Activated naive CD4-positive, alpha-beta T cell treated with anti-CD3 and anti-CD28 coated beads, Interleukin-2, amount 10 ng/mL, durations not matched to agents 7 days and 5 days (primary cell): Measurements from ENCODE around the gene KIF19.
A peak's percentile ranks its signal among the peaks of the same experiment; 100 is the strongest.

Source experiments
- CTCF ChIA-PET: fragments of 350-600 bp; sonication (Branson Sonifier 250); formaldehyde crosslinking; loops from one replicate; lab custom pipeline; 2021; ENCODE audit warnings: antibody characterized with exemption; lab: Charles Lee
- DNase-seq: peaks from one replicate; pipeline ENCODE4 v3.0.0-alpha.2; 2020
- H3K27ac Mint-ChIP-seq: one replicate; pipeline ENCODE4 v1.8.0; 2021; ENCODE audit warnings: mild to moderate bottlenecking, moderate library complexity, mixed read lengths
- H3K27me3 Mint-ChIP-seq: one replicate; pipeline ENCODE4 v1.8.0; 2021; ENCODE audit warnings: mild to moderate bottlenecking, mixed read lengths
- H3K36me3 Mint-ChIP-seq: one replicate; pipeline ENCODE4 v1.8.0; 2021; ENCODE audit warnings: mixed read lengths
- H3K4me1 Mint-ChIP-seq: one replicate; pipeline ENCODE4 v1.8.0; 2021; ENCODE audit warnings: mixed read lengths
- H3K4me3 Mint-ChIP-seq: one replicate; pipeline ENCODE4 v1.8.0; 2021; ENCODE audit warnings: mild to moderate bottlenecking, moderate library complexity, mixed read lengths
- H3K9me3 Mint-ChIP-seq: one replicate; pipeline ENCODE4 v1.8.0; 2021; ENCODE audit warnings: mixed read lengths

The KIF19 gene

GRCh38 chr17:74295625-74296547 lies 30.1 kb upstream of the KIF19 start:
- H3K4me1 Mint-ChIP-seq, result peaks cover 19% of the 10 kb centered on the region
- CTCF ChIA-PET, result interaction anchor here (0.7 to 7.2 kb wide), 12 partner anchors 9 to 90 kb away, joined by 3 to 72 read pairs (median 6); partner anchors contain the start of gene TTYH2

GRCh38 chr17:74296548-74296936 lies 29.5 kb upstream of the KIF19 start:
- no peaks in the 10 kb centered on the region for H3K36me3 Mint-ChIP-seq
- H3K9me3 Mint-ChIP-seq, result no peaks in the 10 kb centered on the region
- CTCF ChIA-PET, result interaction anchor here (1.3 to 7.2 kb wide), 10 partner anchors 8 to 91 kb away, joined by 3 to 72 read pairs (median 8); partner anchors contain the start of gene TTYH2
- peaks cover 23% of the 10 kb centered on the region for H3K4me1 Mint-ChIP-seq
- peak; percentile 71 for DNase-seq
- H3K4me3 Mint-ChIP-seq, result no peak overlapping the region
- H3K27me3 Mint-ChIP-seq, result peaks cover 42% of the 10 kb centered on the region
- no peak overlapping the region for H3K27ac Mint-ChIP-seq

More at GRCh38 chr17:74295625-74296547, 30.1 kb upstream of the KIF19 start:
- Mint-ChIP-seq H3K27me3 (peaks cover 42% of the 10 kb centered on the region), H3K4me3 (no peak overlapping the region), H3K36me3 (no peaks in the 10 kb centered on the region), H3K27ac (no peak overlapping the region), H3K9me3 (no peaks in the 10 kb centered on the region)
- DNase-seq, result no peak

- Mint-ChIP-seq H3K36me3 (no peaks in the 10 kb centered on the region), H3K27ac (no peak overlapping the region), H3K4me1 (peaks cover 26% of the 10 kb centered on the region), H3K4me3 (no peak overlapping the region), H3K27me3 (peaks cover 42% of the 10 kb centered on the region), H3K9me3 (no peaks in the 10 kb centered on the region)
- DNase-seq, result no peak
- CTCF ChIA-PET, result interaction anchor here (1.1 to 7.2 kb wide), 10 partner anchors 13 to 92 kb away, joined by 3 to 72 read pairs (median 5); partner anchors contain the start of gene BTBD17
Observed at GRCh38 chr17:74297941-74298340, 28.1 kb upstream of the KIF19 start.

DNA sequence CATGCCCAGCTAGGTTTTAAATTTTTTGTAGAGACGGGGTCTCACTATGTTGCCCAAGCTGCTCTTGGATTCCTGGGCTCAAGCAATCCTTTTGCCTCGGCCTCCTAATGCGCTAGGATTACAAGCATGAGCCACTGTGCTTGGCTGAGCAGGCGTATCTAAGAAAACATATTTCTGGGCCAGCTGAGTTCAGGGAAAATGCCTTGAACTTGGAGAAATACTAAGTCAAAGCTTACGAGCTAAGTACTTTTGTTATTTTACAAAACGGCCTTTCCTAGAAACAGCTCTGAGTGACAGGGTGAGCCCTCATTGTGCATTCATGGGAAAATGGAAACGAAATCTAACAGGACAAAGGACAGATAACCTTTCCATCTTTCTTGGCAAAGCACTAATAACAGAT lies 27.2 kb upstream of the KIF19 start:
- no peak for DNase-seq
- CTCF ChIA-PET, result interaction anchor here (0.7 to 7.2 kb wide), 12 partner anchors 10 to 90 kb away, joined by 3 to 72 read pairs (median 4); partner anchors contain the start of gene BTBD17
- Mint-ChIP-seq H3K4me3 (no peak overlapping the region), H3K36me3 (no peaks in the 10 kb centered on the region), H3K9me3 (no peaks in the 10 kb centered on the region), H3K27me3 (peaks cover 47% of the 10 kb centered on the region), H3K27ac (no peak overlapping the region), H3K4me1 (peaks cover 26% of the 10 kb centered on the region)

DNA sequence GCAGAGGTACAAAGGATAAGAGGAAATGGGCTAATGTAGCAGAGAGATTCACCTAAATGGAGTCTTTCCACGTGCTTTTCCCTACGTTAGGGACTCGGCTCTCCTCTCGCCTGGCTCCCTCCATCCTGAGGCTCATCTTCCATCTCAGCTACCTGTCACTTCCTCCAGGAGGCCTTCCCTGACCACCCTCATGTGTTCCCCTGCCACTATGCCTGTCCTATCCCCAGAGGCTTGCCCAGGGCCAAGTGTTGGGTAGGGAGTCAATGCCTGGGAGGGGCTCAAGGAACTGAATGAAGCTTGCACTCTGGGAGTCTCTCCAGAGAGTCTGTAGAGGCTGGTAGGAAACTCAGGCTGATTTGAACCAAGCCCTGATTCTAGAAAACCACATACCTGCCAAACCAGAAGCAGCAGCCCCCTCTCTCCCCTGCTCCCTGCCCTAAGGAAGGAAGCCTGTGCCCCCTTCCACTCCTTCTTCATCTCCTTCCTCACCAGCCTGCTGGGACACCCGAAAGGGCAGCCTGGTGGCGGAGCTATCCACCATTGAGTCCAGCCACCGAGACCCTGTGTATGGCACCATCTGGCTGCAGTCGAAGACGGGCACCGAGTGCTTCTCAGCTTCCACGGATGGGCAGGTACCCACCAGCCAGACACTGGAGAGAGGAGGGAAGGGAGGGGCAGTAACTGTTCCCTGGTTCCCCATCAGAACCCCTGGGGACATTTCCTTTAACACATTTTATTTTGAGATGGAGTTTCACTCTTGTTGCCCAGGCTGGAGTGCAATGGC lies 26.6 kb upstream of the KIF19 start:
- H3K9me3 Mint-ChIP-seq, result no peaks in the 10 kb centered on the region

DNA sequence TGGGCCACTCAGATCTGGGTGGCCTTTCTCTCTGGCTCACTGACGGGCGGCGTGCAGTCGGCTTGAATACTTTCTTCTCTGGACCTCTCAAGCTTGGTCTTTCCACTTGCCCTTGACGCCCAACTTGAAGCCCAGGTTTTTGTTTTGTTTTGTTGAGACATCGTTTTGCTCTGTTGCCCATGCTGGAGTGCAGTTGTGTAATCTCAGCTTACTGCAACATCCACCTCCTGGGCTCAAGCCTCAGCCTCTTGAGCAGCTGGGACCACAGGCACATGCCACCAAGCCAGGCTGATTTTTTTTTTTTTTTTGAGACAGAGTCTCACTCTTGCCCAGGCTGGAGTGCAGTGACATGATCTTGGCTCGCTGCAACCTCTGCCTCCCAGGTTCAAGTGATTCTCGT lies 22.7 kb upstream of the KIF19 start:
- Mint-ChIP-seq H3K27ac (no peak overlapping the region), H3K9me3 (no peaks in the 10 kb centered on the region), H3K4me3 (no peak overlapping the region), H3K36me3 (no peaks in the 10 kb centered on the region), H3K27me3 (peaks cover 45% of the 10 kb centered on the region), H3K4me1 (peaks cover 23% of the 10 kb centered on the region)
- no peak for DNase-seq
- CTCF ChIA-PET, result interaction anchor here (1.1 to 4.8 kb wide), 6 partner anchors 9 to 120 kb away, joined by 3 to 27 read pairs (median 10); partner anchors contain the start of gene BTBD17

More for the DNA sequence above, 26.6 kb upstream of the KIF19 start:
- no peak overlapping the region for H3K27ac Mint-ChIP-seq
- H3K36me3 Mint-ChIP-seq, result no peaks in the 10 kb centered on the region
- DNase-seq, result no peak
- no peak overlapping the region for H3K4me3 Mint-ChIP-seq
- CTCF ChIA-PET, result interaction anchor here (0.7 to 7.2 kb wide), 13 partner anchors 9 to 91 kb away, joined by 3 to 72 read pairs (median 4); partner anchors contain the start of gene BTBD17
- H3K27me3 Mint-ChIP-seq, result peaks cover 41% of the 10 kb centered on the region
- peaks cover 26% of the 10 kb centered on the region for H3K4me1 Mint-ChIP-seq

- CTCF ChIA-PET, result interaction anchor here (1.0 to 4.8 kb wide), 7 partner anchors 10 to 65 kb away, joined by 3 to 27 read pairs (median 10); partner anchors contain the start of gene BTBD17
- peaks cover 48% of the 10 kb centered on the region for H3K27me3 Mint-ChIP-seq
Observed at GRCh38 chr17:74304184-74304583, 21.8 kb upstream of the KIF19 start.

GRCh38 chr17:74305865-74306654 lies 20.0 kb upstream of the KIF19 start:
- no peak for DNase-seq
- H3K36me3 Mint-ChIP-seq, result no peaks in the 10 kb centered on the region
- no peak overlapping the region for H3K4me3 Mint-ChIP-seq
- CTCF ChIA-PET, result interaction anchor here (0.5 to 4.8 kb wide), 12 partner anchors 11 to 227 kb away, joined by 3 to 27 read pairs (median 4); partner anchors contain the start of gene BTBD17
- peaks cover 23% of the 10 kb centered on the region for H3K4me1 Mint-ChIP-seq
- no peaks in the 10 kb centered on the region for H3K9me3 Mint-ChIP-seq
- no peak overlapping the region for H3K27ac Mint-ChIP-seq
- peaks cover 47% of the 10 kb centered on the region for H3K27me3 Mint-ChIP-seq

More at GRCh38 chr17:74304184-74304583, 21.8 kb upstream of the KIF19 start:
- Mint-ChIP-seq H3K4me1 (peaks cover 23% of the 10 kb centered on the region), H3K27ac (no peak overlapping the region), H3K4me3 (no peak overlapping the region), H3K9me3 (no peaks in the 10 kb centered on the region), H3K36me3 (no peaks in the 10 kb centered on the region)
- no peak for DNase-seq

DNA sequence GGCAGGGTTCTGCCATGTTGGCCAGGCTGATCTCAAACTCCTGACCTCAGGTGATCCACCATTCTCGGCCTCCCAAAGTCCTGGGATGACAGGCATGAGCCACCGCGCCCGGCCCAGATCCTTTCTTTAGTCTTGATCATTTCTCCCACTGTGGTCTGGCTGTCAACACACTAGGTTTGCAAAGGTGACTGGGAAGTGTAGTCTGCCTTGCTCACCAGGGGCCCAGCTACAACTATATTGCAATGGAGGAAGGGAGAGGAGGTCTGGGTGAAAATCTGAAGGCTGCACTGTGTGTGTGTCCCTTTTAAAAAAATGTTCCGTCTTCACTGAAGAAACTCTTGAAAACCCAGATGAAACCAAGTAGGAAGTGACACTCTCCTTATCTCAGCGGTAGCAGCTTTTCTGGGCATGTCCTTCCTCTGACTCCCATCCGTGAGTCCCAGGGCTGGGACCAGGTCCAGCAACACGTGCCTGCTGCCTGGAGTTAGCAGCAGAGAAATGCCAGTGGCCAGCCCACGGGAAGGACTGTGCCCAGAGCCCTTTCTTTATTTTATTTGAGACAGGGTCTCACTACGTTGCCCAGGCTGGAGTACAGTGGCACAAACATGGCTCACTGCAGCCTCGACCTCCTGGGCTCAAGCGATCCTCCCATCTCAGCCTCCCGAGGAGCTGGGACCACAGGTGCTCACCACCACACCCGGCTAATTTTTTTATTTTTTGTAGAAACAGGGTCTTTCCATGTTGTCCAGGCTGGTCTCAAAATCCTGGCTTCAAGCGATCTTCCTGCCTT lies 17.8 kb upstream of the KIF19 start:
- no peaks in the 10 kb centered on the region for H3K36me3 Mint-ChIP-seq
- no peak overlapping the region for H3K27ac Mint-ChIP-seq
- peaks cover 55% of the 10 kb centered on the region for H3K27me3 Mint-ChIP-seq
- H3K4me1 Mint-ChIP-seq, result peaks cover 16% of the 10 kb centered on the region
- no peak for DNase-seq
- H3K4me3 Mint-ChIP-seq, result no peak overlapping the region
- peaks cover 10% of the 10 kb centered on the region for H3K9me3 Mint-ChIP-seq
- CTCF ChIA-PET, result interaction anchor here (1.3 kb wide), 1 partner anchor 9 kb away, joined by 3 read pairs; no protein-coding TSS in a partner anchor

- CTCF ChIA-PET, result no interaction called here
- H3K27me3 Mint-ChIP-seq, result peaks cover 50% of the 10 kb centered on the region
- H3K4me1 Mint-ChIP-seq, result peaks cover 16% of the 10 kb centered on the region
- no peak overlapping the region for H3K27ac Mint-ChIP-seq
- no peaks in the 10 kb centered on the region for H3K36me3 Mint-ChIP-seq
- no peak for DNase-seq
- no peak overlapping the region for H3K4me3 Mint-ChIP-seq
- peaks cover 10% of the 10 kb centered on the region for H3K9me3 Mint-ChIP-seq
Observed at GRCh38 chr17:74309902-74310301, 16.1 kb upstream of the KIF19 start.

DNA sequence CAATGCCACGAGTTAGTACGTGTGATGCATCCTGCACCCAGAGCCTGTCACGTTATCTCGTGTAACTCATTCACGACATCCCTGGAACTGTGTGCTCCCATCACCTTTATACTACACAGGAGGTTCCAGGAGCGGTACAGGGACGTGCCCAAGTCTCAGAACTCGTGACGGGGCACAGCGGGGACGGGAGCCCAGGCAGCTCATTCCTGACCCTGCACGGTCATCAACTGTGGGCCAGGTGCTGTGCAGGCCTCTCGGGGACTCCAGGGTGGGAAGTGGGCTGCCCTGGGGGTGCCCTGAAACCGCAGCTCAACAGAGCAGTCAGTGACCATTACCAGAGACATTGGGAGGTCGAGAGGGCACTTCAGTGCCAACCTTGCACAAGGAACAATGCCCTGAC lies 11.1 kb upstream of the KIF19 start:
- CTCF ChIA-PET, result no interaction called here
- Mint-ChIP-seq H3K27me3 (peaks cover 32% of the 10 kb centered on the region), H3K4me1 (no peaks in the 10 kb centered on the region), H3K9me3 (peaks cover 10% of the 10 kb centered on the region), H3K27ac (no peak overlapping the region), H3K36me3 (no peaks in the 10 kb centered on the region), H3K4me3 (no peak overlapping the region)
- DNase-seq, result no peak

GRCh38 chr17:74316220-74316619 lies 9.8 kb upstream of the KIF19 start:
- H3K9me3 Mint-ChIP-seq, result peaks cover 10% of the 10 kb centered on the region
- DNase-seq, result no peak
- H3K27me3 Mint-ChIP-seq, result peaks cover 43% of the 10 kb centered on the region
- no peaks in the 10 kb centered on the region for H3K4me1 Mint-ChIP-seq
- H3K4me3 Mint-ChIP-seq, result no peak overlapping the region
- no peaks in the 10 kb centered on the region for H3K36me3 Mint-ChIP-seq
- CTCF ChIA-PET, result interaction anchor here (1.1 kb wide), 1 partner anchor 10 kb away, joined by 3 read pairs; no protein-coding TSS in a partner anchor
- H3K27ac Mint-ChIP-seq, result no peak overlapping the region
